NOMO-1 treated with dmso at 0.1 percent for 144 hours (cell line): ENCODE measurements around the gene DCAF4.

ENCODE experiments used
- DNase-seq: peaks from one replicate; lab custom pipeline; 2025; ENCODE audit not compliant: unreplicated experiment; lab: John Stamatoyannopoulos, UW

Gene DCAF4

GRCh38 chr14:72894323-72894622 is 32.0 kb upstream of the DCAF4 start:
- DNase-seq, result no peak

GRCh38 chr14:72894623-72895378 is 31.5 kb upstream of the DCAF4 start:
- DNase-seq, result no peak

- no peak for DNase-seq
Observed at GRCh38 chr14:72898448-72898847, 27.8 kb upstream of the DCAF4 start.

GRCh38 chr14:72901361-72901760 is 24.9 kb upstream of the DCAF4 start:
- no peak for DNase-seq

- no peak for DNase-seq
Observed at GRCh38 chr14:72902801-72903530, 23.3 kb upstream of the DCAF4 start.

GRCh38 chr14:72903716-72904115 is 22.5 kb upstream of the DCAF4 start:
- no peak for DNase-seq

GRCh38 chr14:72904218-72904617 is 22.0 kb upstream of the DCAF4 start:
- no peak for DNase-seq

- DNase-seq, result peak; percentile 52
Observed at GRCh38 chr14:72904840-72905561, 21.3 kb upstream of the DCAF4 start.

- DNase-seq, result no peak
Observed at GRCh38 chr14:72906316-72906715, 19.9 kb upstream of the DCAF4 start.

- no peak for DNase-seq
Observed at GRCh38 chr14:72906879-72907278, 19.4 kb upstream of the DCAF4 start.

GRCh38 chr14:72907886-72908285 is 18.4 kb upstream of the DCAF4 start:
- no peak for DNase-seq

GRCh38 chr14:72909163-72909562 is 17.1 kb upstream of the DCAF4 start:
- no peak for DNase-seq

GRCh38 chr14:72913809-72914208 is 12.5 kb upstream of the DCAF4 start:
- no peak for DNase-seq

- no peak for DNase-seq
Observed at GRCh38 chr14:72916174-72916573, 10.1 kb upstream of the DCAF4 start.

GRCh38 chr14:72917094-72917802 is 9.0 kb upstream of the DCAF4 start:
- DNase-seq, result no peak

- DNase-seq, result no peak
Observed at GRCh38 chr14:72920008-72920407, 6.3 kb upstream of the DCAF4 start.

GRCh38 chr14:72921396-72921795 is 4.9 kb upstream of the DCAF4 start:
- DNase-seq, result no peak

- DNase-seq, result no peak
Observed at GRCh38 chr14:72924337-72924736, 1.9 kb upstream of the DCAF4 start.

- no peak for DNase-seq
Observed at GRCh38 chr14:72925171-72925759, 999 bp upstream of the DCAF4 start.

- DNase-seq, result no peak
Observed at GRCh38 chr14:72925815-72926291, 411 bp upstream of the DCAF4 start.

GRCh38 chr14:72928872-72929271 is 2.6 kb downstream of the DCAF4 start:
- no peak for DNase-seq
